AG04450 (cell line): ENCODE measurements around the gene FRMPD4. TPM values are rescaled to one million over a fixed set of nuclear protein-coding genes. Genes with fewer than 3 reads are reported as not detected.

ENCODE experiments used
- CTCF ChIA-PET: fragments of 300-600, 350-600 bp; formaldehyde crosslinking; extraction: SDS; loops from one replicate; lab custom pipeline; 2022; ENCODE audit warnings: antibody characterized with exemption, inconsistent platforms; lab: Charles Lee
- POLR2A ChIA-PET: fragments of 350-600 bp; formaldehyde crosslinking; extraction: SDS; loops from one replicate; lab custom pipeline; 2021; ENCODE audit warnings: antibody characterized with exemption, inconsistent platforms; lab: Yijun Ruan, JAX
- DNase-seq: peaks from one replicate; pipeline ENCODE4 v3.0.0-alpha.2; 2011; ENCODE audit warnings: low read depth, low spot score
- H3K27ac ChIP-seq: one replicate; pipeline ENCODE4 v1.5.1; 2012; ENCODE audit warnings: low read depth, low read length, control low read depth
- H3K27me3 ChIP-seq: one replicate; pipeline ENCODE4 v1.6.0; 2012; ENCODE audit warnings: low read length; ENCODE audit not compliant: control insufficient read depth, insufficient read depth
- H3K4me3 ChIP-seq: 2 replicates; pipeline ENCODE4 v1.5.1; 2011; ENCODE audit warnings: mild to moderate bottlenecking, low read depth, low read length, control low read depth
- H3K9me3 ChIP-seq: 2 replicates; pipeline ENCODE4 v1.5.1; 2012; ENCODE audit warnings: low read length; ENCODE audit not compliant: control insufficient read depth, insufficient read depth
- polyA plus RNA-seq: library from polyadenylated mRNA; depleted of rRNA; stranded (reverse); fragments of >200 nt; gene quantifications from 2 replicates; pipeline ENCODE4 v1.2.3, GENCODE V29; 2011
- TF ChIP-seq, protein P1 (sequence below): IDR thresholded peaks from 2 replicates; pipeline ENCODE4 v1.5.1; 2011; ENCODE audit warnings: low read depth, low read length, control low read depth, inconsistent platforms

Gene FRMPD4
- polyA plus RNA-seq, 1 experiment = 2.7 TPM

DNA sequence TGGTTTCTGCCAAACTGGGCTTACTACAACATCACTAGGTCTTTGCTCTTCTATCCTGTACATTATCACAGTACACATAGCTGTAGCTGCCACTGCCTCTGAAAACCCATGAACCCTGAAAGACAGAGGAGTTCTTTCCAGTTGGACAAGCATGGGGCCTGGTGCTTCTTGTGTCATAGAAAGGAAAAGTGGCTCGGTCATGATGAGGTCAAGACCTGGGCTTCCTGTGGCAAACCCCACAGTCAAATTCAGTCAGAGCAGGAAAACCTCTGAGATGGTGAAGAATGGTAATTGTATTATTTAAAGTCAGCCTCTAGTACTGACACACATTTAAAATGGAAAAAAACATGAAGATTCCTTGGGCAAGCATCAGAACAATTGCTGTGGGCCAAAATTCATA, 519.6 kb downstream of the FRMPD4 start:
- Histone ChIP-seq H3K9me3 (no peaks in the 10 kb centered on the region), H3K27me3 (no peaks in the 10 kb centered on the region), H3K4me3 (no peak overlapping the region), H3K27ac (no peak overlapping the region)
- ChIA-PET POLR2A (no interaction called here), CTCF (no interaction called here)
- TF ChIP-seq, protein P1, sequence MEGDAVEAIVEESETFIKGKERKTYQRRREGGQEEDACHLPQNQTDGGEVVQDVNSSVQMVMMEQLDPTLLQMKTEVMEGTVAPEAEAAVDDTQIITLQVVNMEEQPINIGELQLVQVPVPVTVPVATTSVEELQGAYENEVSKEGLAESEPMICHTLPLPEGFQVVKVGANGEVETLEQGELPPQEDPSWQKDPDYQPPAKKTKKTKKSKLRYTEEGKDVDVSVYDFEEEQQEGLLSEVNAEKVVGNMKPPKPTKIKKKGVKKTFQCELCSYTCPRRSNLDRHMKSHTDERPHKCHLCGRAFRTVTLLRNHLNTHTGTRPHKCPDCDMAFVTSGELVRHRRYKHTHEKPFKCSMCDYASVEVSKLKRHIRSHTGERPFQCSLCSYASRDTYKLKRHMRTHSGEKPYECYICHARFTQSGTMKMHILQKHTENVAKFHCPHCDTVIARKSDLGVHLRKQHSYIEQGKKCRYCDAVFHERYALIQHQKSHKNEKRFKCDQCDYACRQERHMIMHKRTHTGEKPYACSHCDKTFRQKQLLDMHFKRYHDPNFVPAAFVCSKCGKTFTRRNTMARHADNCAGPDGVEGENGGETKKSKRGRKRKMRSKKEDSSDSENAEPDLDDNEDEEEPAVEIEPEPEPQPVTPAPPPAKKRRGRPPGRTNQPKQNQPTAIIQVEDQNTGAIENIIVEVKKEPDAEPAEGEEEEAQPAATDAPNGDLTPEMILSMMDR = no peak
- no peak for DNase-seq

DNA sequence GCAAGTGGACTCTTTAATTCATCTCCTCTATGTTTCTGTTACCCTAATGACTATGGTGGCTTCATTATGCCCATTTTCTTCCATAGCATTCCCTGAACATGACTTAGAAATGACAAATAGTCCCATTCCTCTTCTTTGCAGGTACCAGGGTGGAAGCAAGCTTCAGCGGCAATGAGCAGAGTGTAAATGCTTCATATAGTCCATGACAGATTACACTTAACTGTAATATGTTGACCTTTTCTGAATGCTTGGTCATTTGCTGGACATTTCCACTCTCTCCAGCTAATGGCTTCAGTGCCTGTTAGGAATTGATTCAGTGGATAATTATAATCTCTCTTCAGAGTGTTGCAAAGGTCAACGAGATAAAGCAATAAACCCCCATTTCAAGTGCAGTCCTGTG, 523.2 kb downstream of the FRMPD4 start:
- H3K27me3 ChIP-seq = no peaks in the 10 kb centered on the region
- ChIA-PET POLR2A (no interaction called here), CTCF (no interaction called here)
- no peak for DNase-seq
- H3K4me3 ChIP-seq = no peak overlapping the region
- TF ChIP-seq, protein P1 = no peak
- no peaks in the 10 kb centered on the region for H3K9me3 ChIP-seq
- no peak overlapping the region for H3K27ac ChIP-seq

DNA sequence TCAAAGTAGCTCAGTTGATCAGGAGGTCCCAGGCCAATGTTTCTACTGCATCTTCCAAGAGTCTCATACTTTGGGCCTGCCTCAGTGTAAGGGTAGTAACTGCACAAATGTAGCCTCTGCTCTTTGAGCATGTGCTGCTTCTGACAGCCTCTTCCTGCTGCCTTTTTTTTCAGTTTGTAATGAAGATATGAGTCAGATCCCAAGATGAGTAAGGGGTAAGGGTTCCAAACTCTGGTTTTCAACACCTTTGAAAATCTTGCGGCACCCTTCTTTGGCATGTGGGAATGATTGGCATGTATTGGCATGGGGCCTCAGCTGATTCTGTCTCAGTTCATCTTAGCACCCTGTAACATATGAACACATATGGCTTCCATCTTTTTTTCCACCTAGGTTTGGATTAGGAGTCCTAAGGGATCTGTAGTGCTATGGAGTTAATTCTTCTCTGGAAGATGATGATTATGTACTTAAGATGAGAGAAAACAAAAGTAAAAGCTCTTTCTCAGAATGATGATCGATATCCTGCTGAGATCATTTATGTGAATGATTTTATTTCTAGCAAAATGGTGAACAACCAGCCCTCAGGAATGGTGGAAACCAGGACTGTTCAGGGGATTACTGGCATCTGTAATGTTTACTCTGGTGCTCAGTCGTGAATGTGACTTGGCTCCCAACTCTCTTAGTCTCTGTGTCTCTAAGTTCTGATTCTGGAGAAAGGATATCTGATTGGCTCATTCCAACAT, 534.3 kb downstream of the FRMPD4 start:
- Histone ChIP-seq H3K4me3 (no peak overlapping the region), H3K27ac (no peak overlapping the region), H3K9me3 (no peaks in the 10 kb centered on the region), H3K27me3 (no peaks in the 10 kb centered on the region)
- DNase-seq = no peak
- CTCF ChIA-PET = no interaction called here
- TF ChIP-seq, protein P1 = no peak
- POLR2A ChIA-PET = no interaction called here

GRCh38 chrX:12673487-12673886, 535.2 kb downstream of the FRMPD4 start:
- Histone ChIP-seq H3K9me3 (no peaks in the 10 kb centered on the region), H3K27me3 (no peaks in the 10 kb centered on the region), H3K27ac (no peak overlapping the region), H3K4me3 (no peak overlapping the region)
- no peak for DNase-seq
- POLR2A ChIA-PET = no interaction called here
- CTCF ChIA-PET = interaction anchor here (0.6 kb wide), 1 partner anchor 899 kb away, joined by 3 read pairs; no protein-coding TSS in a partner anchor
- TF ChIP-seq, protein P1 = no peak

GRCh38 chrX:12679522-12679921, 541.2 kb downstream of the FRMPD4 start:
- no peak overlapping the region for H3K27ac ChIP-seq
- no peaks in the 10 kb centered on the region for H3K9me3 ChIP-seq
- no peaks in the 10 kb centered on the region for H3K27me3 ChIP-seq
- TF ChIP-seq, protein P1 = no peak
- H3K4me3 ChIP-seq = no peak overlapping the region
- no peak for DNase-seq
- POLR2A ChIA-PET = no interaction called here
- CTCF ChIA-PET = no interaction called here
